Glutamatergic neuron (in vitro differentiated cells): ENCODE measurements around the gene LHFPL3. TPM values are rescaled to one million over a fixed set of nuclear protein-coding genes. Genes with fewer than 3 reads are reported as not detected.

Source experiments
- DNase-seq: peaks from one replicate; pipeline ENCODE4 v3.0.0; 2022
- H3K27ac Mint-ChIP-seq: one replicate; pipeline ENCODE4 v1.8.0; 2020; ENCODE audit warnings: mild to moderate bottlenecking, mixed read lengths, inconsistent platforms; ENCODE audit not compliant: unreplicated experiment
- H3K27me3 Mint-ChIP-seq: one replicate; pipeline ENCODE4 v1.8.0; 2020; ENCODE audit warnings: mild to moderate bottlenecking, moderate library complexity, mixed read lengths, inconsistent platforms; ENCODE audit not compliant: unreplicated experiment
- H3K36me3 Mint-ChIP-seq: one replicate; pipeline ENCODE4 v1.8.0; 2020; ENCODE audit warnings: mild to moderate bottlenecking, mixed read lengths, inconsistent platforms; ENCODE audit not compliant: unreplicated experiment
- H3K4me1 Mint-ChIP-seq: one replicate; pipeline ENCODE4 v1.8.0; 2020; ENCODE audit warnings: mild to moderate bottlenecking, low read depth, mixed read lengths, inconsistent platforms; ENCODE audit not compliant: unreplicated experiment
- H3K4me3 Mint-ChIP-seq: one replicate; pipeline ENCODE4 v1.8.0; 2020; ENCODE audit warnings: mild to moderate bottlenecking, mixed read lengths, inconsistent platforms; ENCODE audit not compliant: unreplicated experiment
- H3K9me3 Mint-ChIP-seq: one replicate; pipeline ENCODE4 v1.8.0; 2020; ENCODE audit warnings: mild to moderate bottlenecking, moderate library complexity, mixed read lengths, inconsistent platforms; ENCODE audit not compliant: unreplicated experiment
- total RNA-seq: library from RNA; stranded (reverse); fragmentation: NEBNext Ultra II Directional; extraction: Animal tissue kit (Norgen Biotek cat#: 25700); gene quantifications from one replicate; pipeline ENCODE4 v1.2.1, GENCODE V29; 2021; ENCODE audit not compliant: unreplicated experiment
- TF ChIP-seq, protein P1 (sequence below): fragments of 200-600 bp; sonication (generic); IDR thresholded peaks from one replicate; pipeline ENCODE4 v1.5.0; 2021; ENCODE audit not compliant: partially characterized antibody, unreplicated experiment

Gene LHFPL3
- total RNA-seq, 1 donor from 2014 or later: not detected

DNA sequence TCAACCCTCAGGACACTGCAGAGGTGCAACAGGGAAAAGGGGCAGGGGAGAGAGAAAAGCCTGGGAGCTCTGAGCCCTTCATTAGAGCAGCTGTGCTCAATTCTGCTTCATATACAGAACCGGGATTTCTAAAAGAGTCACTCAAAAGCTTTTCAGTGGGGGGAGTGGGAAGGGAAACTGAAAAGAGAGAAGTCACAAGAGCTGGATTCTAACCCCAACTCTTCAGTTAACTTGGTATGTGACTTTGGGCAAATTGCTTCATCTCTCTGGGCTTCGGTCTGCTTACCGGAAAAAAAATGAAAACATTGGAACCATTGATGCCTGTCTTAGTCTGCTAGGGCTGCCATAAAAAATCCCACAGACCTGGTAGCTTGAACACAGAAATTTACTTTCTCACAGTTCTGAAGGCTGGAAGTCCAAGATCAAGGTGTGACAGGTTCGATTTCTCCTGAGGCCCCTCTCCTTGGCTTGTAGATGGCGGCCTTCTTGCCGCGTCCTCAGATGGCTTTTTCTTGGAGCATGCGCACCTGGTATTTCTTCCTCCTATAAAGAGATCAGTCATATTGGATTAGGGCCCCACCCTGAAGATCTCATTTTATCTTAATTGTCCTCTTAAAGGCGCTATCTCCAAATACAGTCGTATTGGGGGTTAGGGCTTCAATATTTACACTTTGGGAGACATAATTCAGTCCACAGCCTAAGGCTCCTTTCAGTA, 567.3 kb downstream of the LHFPL3 start:
- H3K4me1 Mint-ChIP-seq: no peaks in the 10 kb centered on the region
- no peaks in the 10 kb centered on the region for H3K9me3 Mint-ChIP-seq
- H3K36me3 Mint-ChIP-seq: no peaks in the 10 kb centered on the region
- no peak overlapping the region for H3K4me3 Mint-ChIP-seq
- H3K27me3 Mint-ChIP-seq: no peaks in the 10 kb centered on the region
- H3K27ac Mint-ChIP-seq: no peak overlapping the region
- TF ChIP-seq, protein P1, sequence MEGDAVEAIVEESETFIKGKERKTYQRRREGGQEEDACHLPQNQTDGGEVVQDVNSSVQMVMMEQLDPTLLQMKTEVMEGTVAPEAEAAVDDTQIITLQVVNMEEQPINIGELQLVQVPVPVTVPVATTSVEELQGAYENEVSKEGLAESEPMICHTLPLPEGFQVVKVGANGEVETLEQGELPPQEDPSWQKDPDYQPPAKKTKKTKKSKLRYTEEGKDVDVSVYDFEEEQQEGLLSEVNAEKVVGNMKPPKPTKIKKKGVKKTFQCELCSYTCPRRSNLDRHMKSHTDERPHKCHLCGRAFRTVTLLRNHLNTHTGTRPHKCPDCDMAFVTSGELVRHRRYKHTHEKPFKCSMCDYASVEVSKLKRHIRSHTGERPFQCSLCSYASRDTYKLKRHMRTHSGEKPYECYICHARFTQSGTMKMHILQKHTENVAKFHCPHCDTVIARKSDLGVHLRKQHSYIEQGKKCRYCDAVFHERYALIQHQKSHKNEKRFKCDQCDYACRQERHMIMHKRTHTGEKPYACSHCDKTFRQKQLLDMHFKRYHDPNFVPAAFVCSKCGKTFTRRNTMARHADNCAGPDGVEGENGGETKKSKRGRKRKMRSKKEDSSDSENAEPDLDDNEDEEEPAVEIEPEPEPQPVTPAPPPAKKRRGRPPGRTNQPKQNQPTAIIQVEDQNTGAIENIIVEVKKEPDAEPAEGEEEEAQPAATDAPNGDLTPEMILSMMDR: no peak
- no peak for DNase-seq

DNA sequence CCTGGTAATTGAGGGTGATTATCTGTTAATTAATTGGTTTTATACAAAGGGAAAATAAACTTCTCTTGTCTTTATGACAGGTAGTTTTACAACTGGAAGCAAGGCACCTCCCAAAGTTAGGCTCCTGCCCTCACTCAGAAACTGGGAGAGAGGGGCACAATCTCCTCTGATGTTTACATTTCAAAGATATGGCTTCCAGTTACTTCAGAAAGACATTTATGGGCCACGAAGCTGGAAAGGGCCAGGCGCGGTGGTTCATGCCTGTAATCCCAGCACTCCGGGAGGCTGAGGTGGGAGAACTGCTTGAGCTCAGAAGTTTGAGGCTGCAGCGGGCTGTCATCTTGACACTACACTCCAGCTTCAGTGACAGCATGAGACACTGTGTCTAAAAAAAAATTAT, 570.0 kb downstream of the LHFPL3 start:
- DNase-seq: no peak
- no peaks in the 10 kb centered on the region for H3K27me3 Mint-ChIP-seq
- no peak overlapping the region for H3K4me3 Mint-ChIP-seq
- no peaks in the 10 kb centered on the region for H3K36me3 Mint-ChIP-seq
- no peak overlapping the region for H3K27ac Mint-ChIP-seq
- TF ChIP-seq, protein P1: no peak
- H3K9me3 Mint-ChIP-seq: peaks cover 1% of the 10 kb centered on the region
- no peaks in the 10 kb centered on the region for H3K4me1 Mint-ChIP-seq

DNA sequence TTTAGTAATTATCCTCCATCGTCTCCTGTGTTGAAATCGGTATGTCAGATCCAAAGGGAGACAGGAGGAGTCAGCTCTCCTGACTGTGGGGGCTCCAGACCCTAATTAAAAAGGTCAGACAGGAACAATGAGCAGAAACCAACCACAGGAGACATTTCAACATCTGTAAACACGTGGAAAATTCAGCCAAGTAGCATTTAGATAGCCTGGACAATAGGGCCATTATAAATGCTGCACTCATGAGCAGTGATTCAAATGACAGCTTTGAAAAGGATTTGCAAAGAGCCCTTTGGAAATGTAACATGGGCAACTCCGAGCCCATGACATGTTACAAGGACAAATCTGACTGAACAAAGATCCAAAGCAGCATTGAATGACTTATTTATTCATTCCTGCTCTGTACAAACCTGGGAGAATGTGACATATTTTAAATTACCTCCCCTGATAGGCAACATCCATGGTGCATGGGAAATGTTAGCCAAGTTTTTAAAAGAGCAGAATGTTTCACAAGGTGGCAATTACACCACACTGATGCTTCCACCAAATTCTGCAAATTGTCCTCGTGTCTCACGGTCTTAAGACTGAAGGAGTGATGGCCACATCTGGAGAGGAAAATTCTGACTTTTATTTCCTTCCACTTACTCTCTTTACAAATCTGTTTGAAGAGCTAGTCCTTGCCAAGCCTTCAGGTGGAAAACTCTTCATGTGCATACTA, 572.3 kb downstream of the LHFPL3 start:
- H3K4me1 Mint-ChIP-seq: no peaks in the 10 kb centered on the region
- DNase-seq: no peak
- H3K27me3 Mint-ChIP-seq: no peaks in the 10 kb centered on the region
- no peaks in the 10 kb centered on the region for H3K36me3 Mint-ChIP-seq
- no peak overlapping the region for H3K4me3 Mint-ChIP-seq
- H3K27ac Mint-ChIP-seq: no peak overlapping the region
- TF ChIP-seq, protein P1: no peak
- peaks cover 1% of the 10 kb centered on the region for H3K9me3 Mint-ChIP-seq

DNA sequence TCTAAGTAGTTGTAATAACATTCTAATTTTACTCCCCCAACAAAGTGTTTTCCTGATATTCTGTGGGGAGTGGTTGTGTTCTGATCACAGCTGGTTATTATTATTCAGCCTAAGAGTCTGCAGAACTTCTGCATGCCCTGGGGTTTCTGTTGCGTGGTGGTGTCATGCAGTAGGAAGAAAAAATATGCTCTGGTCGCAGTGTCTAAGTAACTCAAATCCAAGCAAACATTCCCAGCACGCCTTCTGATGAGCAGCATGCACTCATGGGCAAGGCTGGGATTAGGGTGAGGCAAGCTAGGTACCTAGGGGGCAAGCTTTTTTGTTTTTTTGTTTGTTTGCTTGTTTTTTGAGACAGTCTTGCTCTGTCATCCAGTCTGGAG, 572.8 kb downstream of the LHFPL3 start:
- TF ChIP-seq, protein P1: no peak
- Mint-ChIP-seq H3K27ac (no peak overlapping the region), H3K27me3 (no peaks in the 10 kb centered on the region), H3K9me3 (peaks cover 1% of the 10 kb centered on the region), H3K36me3 (no peaks in the 10 kb centered on the region), H3K4me1 (no peaks in the 10 kb centered on the region), H3K4me3 (no peak overlapping the region)
- DNase-seq: no peak

DNA sequence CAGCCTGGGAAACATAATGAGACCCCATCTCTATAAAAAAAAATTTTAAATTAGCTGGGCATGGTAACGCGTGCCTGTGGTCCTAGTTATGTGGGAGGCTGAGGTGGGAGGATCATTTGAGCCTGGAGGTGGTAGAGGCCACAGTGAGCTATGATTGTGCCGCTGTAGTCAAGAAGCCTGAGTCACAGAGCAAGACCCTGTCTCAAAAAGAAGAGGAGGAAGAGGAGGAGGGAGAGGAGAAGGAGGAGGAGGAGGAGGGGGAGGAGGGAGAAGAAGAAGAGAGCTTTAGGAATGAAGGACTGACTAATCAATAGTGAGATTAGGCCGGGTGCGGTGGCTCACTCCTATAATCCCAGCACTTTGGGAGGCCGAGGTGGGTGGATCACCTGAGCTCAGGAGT, 573.8 kb downstream of the LHFPL3 start:
- TF ChIP-seq, protein P1: no peak
- Mint-ChIP-seq H3K4me3 (no peak overlapping the region), H3K27me3 (no peaks in the 10 kb centered on the region), H3K9me3 (peaks cover 1% of the 10 kb centered on the region), H3K4me1 (no peaks in the 10 kb centered on the region), H3K27ac (no peak overlapping the region), H3K36me3 (no peaks in the 10 kb centered on the region)
- DNase-seq: no peak
